Adrenal gland (tissue), 5 donors: ENCODE data around the gene FAM170B.

Experiments
- POLR2A ChIP-seq, 2 donors: fragments of 450-650 bp; IDR thresholded peaks; one replicate each; pipeline ENCODE4 v1.6.1; 2017; ENCODE audit warnings: antibody characterized with exemption in 2 of 2, mild to moderate bottlenecking in 2 of 2, moderate library complexity in 1 of 2
- TF ChIP-seq, protein P1 (sequence below), 6 experiments: fragments of 450-650 bp in 4 of 6; fragments of 200-600 bp in 2 of 6; sonication (generic) in 1 of 6; IDR thresholded peaks; 1 replicate in 5 of 6; 2 replicates in 1 of 6; pipeline versions ENCODE4 v1.5.1 to v1.8.0; 2016 to 2021; ENCODE audit warnings: antibody characterized with exemption in 6 of 6, mild to moderate bottlenecking in 2 of 6, moderate library complexity in 1 of 6
- donor health status: DM: no; HTN: no; CAD: no.

DNA sequence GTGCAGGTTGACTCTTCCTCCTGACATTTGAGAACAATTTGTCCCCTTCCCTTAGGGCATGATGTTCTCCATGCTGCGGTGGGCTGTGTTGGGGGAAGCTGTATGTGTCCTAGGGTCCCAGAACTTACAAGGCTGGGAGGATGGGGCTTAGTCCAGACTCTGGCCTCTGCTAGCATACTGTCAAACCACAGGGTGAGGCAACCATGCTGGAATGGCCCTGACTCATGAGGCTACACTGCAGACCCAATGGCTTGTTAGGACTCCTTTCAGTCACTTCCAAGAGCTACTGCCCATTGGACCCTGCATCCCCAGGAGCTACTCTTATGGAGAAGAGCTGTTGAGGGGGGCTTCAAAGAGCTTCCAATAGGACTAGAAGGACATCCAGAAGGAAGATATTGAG lies 20.1 kb upstream of the FAM170B start:
- TF ChIP-seq POLR2A (IDR thresholded peaks at IDR 0.05) = no peak
- TF ChIP-seq, protein P1, sequence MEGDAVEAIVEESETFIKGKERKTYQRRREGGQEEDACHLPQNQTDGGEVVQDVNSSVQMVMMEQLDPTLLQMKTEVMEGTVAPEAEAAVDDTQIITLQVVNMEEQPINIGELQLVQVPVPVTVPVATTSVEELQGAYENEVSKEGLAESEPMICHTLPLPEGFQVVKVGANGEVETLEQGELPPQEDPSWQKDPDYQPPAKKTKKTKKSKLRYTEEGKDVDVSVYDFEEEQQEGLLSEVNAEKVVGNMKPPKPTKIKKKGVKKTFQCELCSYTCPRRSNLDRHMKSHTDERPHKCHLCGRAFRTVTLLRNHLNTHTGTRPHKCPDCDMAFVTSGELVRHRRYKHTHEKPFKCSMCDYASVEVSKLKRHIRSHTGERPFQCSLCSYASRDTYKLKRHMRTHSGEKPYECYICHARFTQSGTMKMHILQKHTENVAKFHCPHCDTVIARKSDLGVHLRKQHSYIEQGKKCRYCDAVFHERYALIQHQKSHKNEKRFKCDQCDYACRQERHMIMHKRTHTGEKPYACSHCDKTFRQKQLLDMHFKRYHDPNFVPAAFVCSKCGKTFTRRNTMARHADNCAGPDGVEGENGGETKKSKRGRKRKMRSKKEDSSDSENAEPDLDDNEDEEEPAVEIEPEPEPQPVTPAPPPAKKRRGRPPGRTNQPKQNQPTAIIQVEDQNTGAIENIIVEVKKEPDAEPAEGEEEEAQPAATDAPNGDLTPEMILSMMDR (IDR thresholded peaks at IDR 0.05) = no peak
